HG03521 (cell line): ENCODE data around the gene RHBDL1.

Source experiments
- ATAC-seq: cut with Tn5 transposase; IDR thresholded peaks from one replicate; pipeline ENCODE4 v1.9.1; 2021; ENCODE audit warnings: mild to moderate bottlenecking, moderate library complexity; ENCODE audit not compliant: unreplicated experiment

RHBDL1 gene

DNA sequence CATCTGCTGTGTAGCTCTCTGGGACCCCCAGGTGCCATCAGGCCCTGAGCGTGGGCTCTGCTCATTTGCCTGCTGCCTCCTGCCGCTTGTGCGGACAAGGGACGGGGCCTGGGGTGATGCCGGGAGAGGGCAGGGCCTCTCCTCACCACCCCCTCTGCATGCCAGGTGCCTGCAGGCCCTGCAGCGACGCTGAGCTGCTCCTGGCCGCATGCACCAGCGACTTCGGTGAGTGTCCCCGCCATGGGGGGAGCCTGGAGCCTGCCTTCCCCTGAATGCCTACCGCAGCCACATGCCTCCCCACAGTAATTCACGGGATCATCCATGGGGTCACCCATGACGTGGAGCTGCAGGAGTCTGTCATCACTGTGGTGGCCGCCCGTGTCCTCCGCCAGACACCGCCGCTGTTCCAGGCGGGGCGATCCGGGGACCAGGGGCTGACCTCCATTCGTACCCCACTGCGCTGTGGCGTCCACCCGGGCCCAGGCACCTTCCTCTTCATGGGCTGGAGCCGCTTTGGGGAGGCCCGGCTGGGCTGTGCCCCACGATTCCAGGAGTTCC is 41.4 kb downstream of the RHBDL1 start:
- ATAC-seq, result no peak

DNA sequence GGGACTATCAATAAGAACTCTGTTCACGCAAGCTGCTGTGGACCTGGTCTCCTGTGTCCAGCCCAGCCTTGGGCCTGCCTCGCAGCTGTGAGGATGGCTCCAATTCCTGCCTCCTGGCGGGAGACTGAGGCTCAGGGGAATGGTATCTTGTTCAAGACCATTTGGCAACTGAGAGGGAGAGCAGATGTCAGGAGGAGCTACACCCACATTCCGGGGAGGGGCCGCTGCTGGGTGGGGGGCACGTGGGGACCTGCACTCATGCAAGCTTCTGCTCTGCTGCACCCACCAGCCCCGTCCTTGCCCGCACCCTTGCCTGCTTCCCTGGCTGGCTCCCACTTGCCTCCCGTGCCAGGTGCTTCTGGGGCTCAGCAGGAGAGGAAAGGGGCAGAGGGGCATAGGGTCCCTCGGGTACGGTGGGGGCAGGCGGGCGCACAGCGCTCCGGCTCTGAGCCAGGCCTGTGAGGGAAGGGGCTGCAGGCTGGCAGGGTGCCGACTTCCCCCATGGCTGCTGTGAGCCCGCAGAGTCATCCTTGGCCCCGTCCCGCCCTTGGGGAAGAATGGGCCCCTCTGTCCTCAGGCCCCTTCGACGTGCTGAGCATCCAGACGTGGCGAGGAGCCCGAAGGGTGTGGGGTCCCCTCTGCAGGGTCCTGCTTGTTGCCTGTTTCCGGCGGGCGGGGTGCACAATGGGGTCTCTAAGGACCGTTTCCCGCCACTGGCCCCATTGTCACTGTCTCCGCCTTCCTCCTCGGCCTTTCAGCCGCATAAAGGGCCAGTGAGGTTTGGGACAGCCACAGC is 42.2 kb downstream of the RHBDL1 start:
- no peak for ATAC-seq

DNA sequence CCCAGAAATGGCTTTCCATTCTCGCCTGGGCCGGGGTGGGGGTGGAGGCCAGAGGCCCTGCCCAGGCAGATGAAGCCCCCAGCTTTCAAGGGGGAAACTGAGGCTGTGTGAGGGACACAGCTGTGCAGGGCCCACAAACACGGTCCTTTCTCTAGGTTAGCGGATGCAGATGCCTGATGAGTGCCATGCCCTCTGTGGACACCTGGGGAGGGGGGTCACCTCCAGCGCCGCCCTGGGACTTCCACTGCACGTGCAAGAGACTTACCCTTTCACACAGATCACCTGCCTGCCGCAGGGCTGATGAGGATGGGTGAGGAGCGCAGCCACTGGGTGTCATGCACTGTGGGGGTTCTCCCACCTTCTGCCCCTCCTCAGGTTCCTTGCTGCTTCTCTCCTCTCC is 42.9 kb downstream of the RHBDL1 start:
- ATAC-seq, result no peak

DNA sequence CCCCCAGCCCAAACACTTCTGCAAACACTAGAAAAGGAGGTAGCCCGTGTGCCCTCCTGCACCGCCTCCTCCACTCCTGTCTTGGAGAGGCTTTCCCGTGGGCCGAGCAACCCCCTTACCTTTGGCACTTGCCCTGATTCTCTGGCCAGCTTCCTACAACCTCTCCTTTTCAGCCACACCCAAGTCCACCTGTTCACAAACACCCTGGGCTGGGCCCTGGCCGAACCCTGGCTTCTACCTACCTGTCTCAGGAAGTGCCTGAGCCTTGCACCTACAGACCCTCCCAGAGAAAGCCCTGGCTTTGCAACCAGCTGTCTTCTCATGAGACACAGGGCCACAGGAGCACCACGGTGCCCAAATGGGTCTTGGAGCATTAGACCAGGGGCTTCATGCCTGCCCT is 43.5 kb downstream of the RHBDL1 start:
- ATAC-seq, result no peak

DNA sequence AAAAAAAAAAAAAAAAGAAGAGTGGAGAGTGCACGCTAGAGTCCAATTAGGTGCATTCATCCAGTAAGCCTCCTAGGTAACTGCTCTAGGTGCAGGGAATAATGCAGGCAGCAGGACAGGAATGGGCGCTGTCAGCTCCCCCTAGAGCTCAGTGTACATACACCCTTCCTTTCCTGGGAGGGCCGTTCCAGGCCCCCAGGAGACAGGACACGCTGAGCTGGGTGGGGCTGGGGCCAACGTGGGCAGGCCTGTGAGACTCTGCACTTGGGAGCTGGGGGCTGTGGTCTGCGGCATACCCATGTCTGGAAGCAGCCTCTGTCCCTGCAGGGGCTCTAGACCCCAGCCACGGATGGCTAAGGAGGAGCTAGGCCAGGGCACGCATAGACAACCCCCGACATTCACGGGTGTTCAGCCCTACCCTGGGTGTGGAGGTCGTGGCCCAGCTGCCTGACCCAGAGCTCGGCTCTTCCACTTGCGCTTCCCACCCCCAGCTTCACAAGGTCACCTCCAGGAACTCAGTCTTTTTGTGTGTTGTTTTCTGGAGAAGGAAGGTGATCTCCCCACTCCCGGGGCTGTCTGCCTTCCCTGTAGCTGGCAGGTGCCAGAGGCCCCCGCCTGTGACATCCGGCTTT is 44.5 kb downstream of the RHBDL1 start:
- no peak for ATAC-seq

DNA sequence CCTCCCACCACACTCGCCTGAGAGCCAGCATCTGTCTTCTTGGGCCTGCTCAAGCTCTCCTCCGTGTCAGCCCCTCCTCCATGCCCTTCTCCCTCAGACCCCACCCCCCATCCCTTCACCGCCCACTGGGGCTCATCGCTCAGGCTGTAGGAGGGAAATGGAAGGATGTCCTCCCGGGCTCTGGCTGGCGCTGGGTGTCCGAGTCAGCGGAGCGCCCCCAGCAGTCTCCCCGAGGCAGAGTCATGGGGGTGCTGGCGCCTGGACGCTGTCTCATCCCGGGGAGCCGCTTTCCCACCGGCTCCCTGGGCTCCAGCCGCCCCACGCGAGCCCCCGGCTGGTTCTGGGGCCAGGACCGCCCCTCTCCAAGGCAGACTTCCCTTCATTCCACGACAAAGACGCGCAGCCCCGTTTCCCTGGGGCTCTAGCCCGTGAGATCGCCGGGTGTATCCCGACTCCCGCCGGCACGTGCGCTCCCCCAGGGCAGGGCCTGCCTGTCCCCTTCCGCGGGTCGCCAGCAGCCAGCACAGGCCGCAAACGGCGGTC is 45.0 kb downstream of the RHBDL1 start:
- peak; percentile 5 for ATAC-seq

DNA sequence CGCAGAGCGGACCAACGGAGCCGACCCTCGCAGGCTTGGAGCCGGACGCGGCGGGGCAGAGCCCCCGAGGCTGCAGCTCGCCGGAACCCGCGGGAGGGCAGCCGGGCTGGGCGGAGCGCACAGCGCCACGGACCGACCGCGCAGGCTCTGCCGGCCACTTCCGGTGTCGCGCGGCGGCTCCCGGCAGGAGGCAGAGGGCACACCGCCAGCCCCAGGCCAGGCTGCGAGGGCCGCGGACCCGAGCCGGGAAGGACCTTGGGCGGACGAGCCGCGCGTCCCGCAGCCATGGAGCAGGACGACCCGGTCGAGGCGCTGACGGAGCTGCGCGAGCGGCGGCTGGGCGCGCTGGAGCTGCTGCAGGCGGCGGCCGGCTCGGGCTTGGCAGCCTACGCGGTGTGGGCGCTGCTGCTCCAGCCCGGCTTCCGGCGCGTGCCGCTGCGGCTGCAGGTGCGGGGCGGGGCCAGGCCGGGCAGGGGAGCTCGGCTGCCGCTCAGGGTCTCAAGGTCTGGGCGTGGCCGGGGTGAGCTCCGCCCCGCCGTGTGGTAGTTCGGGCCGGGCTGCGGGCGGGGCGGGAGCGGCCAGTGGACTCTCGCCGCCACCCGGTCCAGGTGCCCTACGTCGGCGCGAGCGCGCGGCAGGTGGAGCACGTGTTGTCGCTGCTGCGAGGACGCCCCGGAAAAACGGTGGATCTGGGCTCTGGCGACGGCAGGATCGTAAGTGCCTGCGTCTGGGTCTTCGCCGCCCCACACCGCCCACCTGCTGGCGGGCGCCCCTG is 45.7 kb downstream of the RHBDL1 start, which contains the start of gene ANTKMT:
TSS of gene ANTKMT (plus strand) at position 157 of the 775 bp plus-strand sequence. CDS start at position 286, 129 bp downstream.
- ATAC-seq, result peak; percentile 61

DNA sequence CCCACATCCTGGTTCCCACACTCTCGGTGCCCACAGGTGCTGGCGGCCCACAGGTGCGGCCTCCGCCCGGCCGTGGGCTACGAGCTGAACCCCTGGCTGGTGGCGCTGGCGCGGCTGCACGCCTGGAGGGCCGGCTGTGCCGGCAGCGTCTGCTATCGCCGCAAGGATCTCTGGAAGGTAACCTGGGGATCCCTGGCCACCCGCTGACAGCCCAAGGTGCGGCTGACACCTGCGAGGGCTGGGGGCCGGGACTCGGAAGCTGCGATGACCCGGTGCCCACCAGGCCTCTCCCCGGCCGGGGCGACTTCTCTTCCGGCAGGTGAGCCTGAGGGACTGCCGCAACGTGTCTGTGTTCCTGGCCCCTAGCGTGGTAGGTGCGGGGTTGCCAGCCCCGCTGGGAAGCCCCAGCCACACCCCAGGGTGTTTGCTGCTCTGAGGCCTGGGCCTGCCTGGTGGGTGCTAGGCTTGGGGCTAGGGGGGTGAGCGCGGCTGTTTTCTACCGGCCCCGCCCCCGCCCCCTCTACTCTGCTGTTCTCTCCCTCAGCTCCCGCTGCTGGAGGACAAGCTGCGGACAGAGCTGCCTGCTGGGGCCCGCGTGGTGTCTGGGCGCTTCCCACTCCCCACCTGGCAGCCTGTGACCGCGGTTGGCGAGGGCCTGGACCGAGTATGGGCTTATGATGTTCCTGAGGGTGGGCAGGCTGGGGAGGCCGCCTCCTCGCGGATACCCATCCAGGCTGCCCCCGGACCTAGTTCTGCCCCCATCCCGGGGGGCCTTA is 46.5 kb downstream of the RHBDL1 start:
- no peak for ATAC-seq

DNA sequence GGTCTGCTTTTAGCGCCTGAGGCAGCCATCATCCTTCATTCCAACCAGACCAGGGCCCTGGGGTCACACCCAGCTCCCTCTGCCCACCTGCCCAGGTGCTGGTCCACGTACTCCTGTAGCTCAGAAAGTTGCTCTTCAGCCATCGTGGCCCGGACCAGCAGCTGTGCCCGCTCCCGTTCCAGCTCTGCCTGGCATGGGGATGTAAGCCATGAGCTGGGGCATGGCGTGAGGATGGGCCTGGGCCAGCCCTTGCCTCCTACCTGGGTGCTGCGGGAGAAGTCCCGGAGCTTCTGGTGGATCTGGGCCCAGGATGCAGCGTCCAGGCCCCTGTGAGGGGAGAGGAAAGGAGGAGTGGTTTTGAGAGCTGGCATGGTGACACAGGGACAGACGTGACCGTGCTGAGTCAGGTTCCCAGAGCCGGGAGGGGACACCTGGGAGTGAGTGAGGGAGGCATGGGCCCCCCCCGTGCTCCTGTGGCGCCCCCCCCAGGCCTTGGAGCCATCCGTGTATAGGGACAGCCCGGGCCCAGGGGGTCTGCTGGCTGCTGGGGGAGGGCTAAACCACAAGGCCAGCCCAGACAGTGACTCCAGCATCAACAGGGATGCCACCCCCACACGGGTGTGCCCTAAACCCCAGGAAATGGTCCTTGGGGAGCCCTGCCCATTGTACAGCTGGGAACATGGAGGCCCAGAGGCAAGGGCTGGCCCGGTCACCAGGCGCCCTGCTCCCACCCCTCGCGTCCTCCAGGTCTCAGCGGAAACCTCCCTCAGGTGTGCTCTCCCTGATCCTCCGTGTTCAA is 47.6 kb downstream of the RHBDL1 start:
- no peak for ATAC-seq

DNA sequence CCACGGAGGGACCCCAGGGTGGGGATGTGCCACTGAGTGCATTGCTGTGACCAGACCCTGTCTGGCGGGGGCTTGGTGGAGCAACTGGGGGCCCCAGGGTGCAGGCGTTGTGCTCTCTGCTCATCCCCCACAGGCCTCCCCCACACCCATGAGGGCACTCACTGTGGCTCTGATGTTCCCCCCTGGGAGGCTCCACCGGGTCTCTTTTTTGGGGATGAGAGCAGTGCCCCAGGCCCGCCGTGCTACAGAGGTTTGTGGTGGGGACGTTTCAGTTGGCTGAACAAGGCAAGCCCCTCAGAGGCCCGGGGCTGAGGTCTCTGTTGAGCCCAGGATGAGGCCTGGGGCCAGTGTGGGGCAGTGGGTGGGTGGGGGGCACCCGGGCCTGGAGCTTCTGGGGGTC is 48.2 kb downstream of the RHBDL1 start:
- no peak for ATAC-seq

DNA sequence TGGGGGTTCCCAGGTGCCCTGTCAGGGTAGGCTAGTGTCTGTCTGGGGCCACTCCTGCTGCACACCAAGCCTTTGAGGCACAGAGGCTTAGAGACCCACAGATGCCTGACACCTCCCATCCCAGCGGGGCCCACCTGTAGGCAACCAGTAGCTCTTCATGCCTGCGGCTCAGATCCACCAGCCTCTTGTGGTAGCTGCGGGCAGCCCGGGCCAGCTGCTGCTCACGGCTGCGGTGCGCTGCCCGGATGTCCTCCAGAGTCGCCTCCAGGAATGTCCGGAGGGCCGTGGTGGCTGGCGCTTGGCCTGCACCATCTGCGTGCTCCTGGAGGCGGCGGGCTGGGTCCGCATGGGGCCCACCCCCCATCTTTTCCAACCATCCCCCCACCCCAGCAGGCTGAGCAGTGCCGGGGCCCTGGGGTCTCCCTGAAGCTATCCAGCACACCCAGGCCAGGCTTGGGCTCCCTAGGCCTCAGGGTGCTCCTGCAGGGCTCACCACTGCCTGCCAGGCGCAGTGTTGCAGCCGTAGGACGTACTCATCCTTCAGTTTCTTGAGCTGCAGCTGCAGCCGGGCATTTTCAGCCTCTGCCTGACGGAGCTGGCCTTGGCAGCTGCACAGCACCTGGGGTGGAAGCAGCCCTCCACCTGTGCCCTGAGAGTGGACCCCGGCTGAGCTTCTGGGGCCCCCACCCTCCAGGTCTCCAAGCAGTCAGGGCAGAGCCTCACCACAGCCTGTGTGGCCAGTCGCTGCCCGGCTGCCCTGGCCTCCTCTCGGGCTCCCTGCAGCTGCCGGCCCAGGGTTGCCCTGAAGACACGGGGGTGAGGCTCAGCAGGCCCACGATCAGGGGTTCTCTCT is 48.9 kb downstream of the RHBDL1 start:
- no peak for ATAC-seq

DNA sequence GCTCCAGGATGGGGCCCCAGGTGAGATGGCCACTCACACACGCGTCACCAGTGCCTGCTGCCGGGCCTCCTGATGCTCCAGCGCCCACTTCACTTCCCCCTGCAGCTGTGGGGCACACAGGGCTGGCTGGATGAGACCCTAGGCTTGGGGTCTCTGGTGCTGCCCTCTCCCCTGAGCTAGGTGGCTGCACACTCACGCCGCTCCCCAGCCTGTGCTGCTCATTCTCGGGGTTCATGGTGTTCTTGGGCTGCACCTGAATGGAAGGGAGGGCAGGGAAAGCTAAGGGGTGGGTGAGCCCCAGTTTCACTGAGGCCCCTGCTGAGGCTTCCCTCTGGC is 49.5 kb downstream of the RHBDL1 start:
- no peak for ATAC-seq

DNA sequence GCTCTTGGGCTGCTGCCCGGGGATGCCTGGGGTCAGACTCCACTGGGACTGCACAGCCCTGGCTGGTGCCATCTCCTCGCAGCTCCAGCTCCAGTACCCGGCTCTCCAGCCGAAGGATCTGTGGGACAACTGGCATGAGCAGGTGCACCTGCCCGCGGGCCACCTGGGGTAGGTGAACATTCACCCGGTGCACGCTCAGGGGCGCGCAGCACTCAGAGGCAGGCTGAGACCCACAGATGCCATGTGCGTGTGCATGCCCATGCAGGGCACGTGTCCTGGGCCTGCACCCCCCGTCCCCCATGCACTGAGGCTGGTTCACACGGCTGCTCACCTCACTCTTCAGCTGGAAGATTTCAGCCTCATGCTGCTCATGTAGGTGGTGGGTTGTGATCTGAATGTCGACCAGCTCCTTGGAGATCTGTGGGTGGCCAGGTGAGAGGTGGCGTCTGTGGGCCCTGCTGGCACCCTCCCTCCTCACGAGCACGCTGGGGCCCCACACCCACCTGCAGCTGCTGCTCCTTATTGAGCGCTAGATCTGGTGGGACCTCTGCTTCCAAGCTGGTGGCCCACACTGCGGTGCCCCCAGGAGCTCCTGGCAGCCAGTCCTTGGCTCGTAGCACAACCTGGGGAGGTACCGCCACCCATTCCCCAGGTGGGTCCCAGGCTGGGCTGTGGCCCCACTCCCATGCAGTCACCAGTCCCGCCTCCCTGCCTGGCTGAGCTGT is 50.2 kb downstream of the RHBDL1 start:
- ATAC-seq, result no peak

DNA sequence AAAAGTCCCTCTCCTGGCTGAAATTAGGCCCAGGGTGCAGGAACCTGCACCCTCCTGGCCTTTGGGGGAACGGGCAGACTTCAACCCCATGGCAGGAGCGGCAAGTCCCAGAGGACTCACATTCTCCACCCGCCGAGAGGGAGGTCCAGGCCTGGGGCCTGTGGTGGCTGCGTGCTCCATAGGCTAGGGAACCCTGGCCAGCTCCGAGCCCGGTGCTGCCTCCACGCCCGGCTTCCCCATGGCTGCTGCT is 50.6 kb downstream of the RHBDL1 start:
- ATAC-seq, result no peak

DNA sequence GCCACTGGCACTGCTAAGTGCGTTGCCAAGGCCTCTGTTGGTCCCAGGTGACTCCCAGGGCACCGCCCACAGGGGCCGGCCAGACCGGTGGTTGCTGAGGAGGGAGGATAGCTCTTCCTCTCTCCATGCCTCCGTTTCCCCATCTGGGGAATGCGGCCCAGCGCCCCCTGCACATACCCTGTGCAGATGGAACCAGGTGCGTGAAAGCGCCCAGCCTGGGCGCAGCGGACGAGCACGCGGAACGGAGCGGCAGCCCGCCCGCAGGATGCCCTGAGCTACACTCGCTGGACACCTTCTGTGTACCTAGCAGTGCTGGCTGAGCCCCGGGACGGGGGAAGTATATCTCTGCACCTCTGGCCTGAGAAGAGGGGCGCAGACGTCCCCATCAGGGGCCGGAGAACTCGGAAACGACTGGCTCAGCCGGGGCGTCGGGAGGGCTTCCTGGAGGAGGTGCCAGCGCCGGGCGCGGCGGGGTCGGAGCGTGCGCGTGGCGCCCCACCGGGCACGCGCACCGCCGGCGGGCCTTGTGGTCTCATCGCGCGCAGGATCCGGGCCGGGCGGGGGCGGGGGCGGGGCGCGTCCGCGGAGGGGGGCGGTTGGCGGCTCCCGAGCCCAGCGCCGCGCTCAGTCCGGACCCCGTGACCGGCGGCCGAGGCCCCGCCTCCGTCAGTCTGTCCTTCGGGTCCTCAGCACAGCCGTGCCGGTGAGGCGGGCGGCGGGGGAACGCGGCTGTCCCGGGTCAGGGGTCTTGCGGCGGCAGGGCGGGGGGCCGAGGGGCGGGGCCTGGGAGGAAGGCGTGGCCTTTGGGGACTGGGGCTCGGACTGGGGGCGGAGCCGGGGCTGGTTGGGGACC is 51.2 kb downstream of the RHBDL1 start, which contains the start of the genes CCDC78 and HAGHL:
TSS of gene CCDC78 (minus strand) at position 6 of the 853 bp plus-strand sequence. CDS start 76 bp downstream, outside the sequence.
TSS of gene HAGHL (plus strand) at position 669 of the 853 bp plus-strand sequence. CDS start 404 bp downstream, outside the sequence.
- peak; percentile 31 for ATAC-seq

DNA sequence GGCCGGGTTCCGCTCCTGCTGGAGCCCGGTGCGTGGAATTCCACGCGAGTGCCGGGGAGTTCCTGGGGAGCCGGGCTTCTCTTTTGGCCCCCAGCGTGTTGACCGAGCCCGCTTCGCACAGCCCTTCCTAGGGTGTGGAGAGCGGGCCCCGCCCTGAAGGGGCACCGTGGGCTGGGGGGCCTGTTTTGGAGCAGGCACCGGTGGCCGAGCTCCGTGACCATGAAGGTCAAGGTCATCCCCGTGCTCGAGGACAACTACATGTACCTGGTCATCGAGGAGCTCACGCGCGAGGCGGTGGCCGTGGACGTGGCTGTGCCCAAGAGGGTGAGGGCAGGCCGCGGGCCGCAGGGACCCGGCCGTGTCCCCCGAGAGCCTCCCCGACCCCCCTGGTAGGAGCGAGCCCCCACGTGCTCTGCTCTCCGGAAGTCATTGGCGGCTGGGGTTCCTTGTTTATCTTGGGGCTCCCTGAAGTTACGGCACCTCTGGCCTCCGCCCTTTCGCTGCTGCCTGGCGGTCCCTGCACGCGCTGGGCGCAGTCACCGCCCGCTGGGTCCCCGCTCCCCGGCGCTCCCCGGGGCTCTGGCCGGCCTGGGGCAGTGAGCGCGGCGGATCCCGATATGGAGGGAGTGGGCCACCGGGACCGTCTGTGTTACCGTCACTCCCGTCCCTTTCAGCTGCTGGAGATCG is 52.0 kb downstream of the RHBDL1 start:
- ATAC-seq, result peak; percentile 2
